G401.6 (cell line): ENCODE results near the gene CMTM4.
"Not testable (repeated sequence)": the region's sequence is repeated elsewhere in the genome, so short reads cannot be mapped to it uniquely, and the experiment has no call there.

Experiments used
- FAIRE-seq: peaks from 2 replicates; lab custom pipeline; 2012; peaks lifted over from hg19 to GRCh38; lab: Jason Lieb, UNC

The CMTM4 gene

GRCh38 chr16:66616169-66616568 is 80.4 kb downstream of the CMTM4 start:
- no peak for FAIRE-seq

DNA sequence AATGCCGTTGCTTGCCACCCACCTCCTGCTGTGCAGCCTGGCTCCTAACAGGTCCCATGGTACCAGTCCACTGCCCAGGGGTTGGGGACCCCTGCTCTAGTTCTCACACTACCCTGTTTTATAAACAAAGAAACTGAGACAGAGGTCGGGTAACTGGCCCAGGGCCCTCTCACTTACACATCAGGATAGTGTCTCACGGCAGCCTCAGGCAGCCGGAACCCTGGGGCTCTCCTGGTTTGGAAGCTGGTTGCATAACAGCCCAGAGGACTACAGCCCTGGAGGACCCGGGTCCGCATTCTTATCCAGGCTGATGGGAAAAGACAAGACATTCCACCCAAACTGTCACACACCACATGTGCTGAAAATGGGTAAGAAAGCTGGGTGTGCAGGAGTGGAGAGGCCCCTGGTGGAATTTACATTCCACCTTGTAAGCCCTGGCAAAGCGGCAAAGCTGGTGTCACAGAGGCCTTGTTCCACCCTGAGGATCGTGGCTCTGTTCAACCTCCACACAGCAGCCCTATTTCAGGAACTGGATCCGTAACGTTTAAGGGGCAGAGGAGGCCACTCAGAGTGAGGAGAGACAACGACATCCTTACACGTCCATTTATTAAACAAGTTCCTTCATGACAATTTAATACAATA is 82.3 kb downstream of the CMTM4 start:
- FAIRE-seq: no peak

GRCh38 chr16:66612422-66612821 is 84.1 kb downstream of the CMTM4 start:
- no peak for FAIRE-seq

- not testable (repeated sequence) for FAIRE-seq
Observed at GRCh38 chr16:66611911-66612310, 84.6 kb downstream of the CMTM4 start.

- FAIRE-seq: no peak
Observed at GRCh38 chr16:66610111-66610820, 86.3 kb downstream of the CMTM4 start.

GRCh38 chr16:66609139-66609510 is 87.4 kb downstream of the CMTM4 start:
- no peak for FAIRE-seq

DNA sequence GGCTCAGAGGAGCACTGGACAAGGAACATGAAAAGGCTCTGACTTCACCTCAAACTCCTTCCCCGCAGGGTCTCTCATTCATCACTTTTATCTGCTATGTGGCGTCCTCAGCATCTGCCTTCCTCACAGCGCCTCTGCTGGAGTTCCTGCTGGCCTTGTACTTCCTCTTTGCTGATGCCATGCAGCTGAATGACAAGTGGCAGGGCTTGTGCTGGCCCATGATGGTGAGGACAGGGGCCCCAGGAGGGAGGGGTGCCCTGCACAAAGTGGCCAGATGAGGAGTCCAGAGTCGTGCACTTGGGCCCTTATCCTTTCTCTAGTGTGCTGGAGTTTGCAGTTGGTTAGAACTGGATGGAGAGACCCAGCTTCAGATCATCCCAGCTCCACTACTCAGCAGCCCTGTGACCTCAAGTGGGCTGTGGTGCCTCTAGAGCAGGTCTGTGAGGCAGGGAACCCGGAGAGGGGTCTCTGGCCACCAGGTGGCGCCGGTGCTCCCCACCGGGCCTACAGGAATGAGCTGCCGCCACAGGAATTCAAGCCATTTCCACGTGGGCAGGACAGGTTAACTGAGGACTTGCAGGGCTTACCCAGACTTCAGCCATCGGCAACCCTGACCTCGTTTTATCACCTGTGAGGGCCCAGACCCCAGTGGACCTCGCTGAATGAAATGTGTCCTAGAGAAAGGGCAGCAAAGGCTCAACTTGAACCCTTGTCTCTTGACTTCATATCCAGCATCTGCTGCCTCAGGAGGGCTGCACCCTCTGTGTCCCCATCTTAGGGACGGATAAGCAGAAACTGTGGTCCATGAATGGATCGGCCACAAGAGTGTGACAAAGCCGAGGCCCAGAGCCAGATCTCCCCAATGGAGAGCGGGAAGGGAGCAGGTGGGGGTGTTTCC is 88.1 kb downstream of the CMTM4 start:
- FAIRE-seq: peak; percentile 89

GRCh38 chr16:66605979-66606751 is 90.4 kb downstream of the CMTM4 start:
- no peak for FAIRE-seq

DNA sequence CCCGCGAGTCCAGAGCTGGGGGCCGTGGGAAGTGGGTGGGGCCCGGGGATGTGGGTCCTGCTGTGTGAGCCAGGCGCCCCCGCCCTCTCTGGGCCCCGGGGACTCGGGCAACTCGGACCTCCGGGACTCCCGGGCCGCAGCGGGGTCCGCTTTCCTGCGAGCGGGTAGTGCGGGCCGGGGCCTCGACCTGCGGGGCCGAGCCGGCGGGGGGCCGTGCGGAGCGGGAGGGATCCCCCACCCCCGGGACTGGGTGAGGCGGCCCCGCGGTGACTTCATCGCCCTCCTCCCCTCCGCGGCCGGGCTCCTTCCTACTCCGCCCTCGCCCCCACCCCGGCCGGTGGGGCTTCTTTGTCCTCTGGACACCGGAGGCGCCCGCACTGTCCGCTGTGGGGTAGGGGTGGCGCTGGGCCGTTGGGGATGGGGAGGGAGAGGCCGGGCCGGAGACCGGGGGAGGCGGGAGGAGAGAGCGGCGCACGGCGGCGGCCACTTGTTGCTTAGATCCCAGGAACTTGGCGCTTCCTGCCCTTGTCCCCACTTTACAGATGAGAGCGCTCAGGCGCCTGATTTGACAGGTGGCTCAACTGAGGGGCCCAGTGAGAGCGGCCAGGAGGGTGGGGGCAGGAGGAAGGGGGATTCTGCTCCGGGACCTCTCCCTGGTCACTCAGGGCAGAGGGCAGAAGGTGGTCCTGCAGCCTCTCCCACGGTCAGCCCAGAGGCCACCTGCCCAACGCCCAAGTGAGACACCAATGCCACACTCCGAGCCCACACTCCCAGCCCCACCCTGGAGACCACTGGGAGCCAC is 91.2 kb downstream of the CMTM4 start:
- FAIRE-seq: no peak

DNA sequence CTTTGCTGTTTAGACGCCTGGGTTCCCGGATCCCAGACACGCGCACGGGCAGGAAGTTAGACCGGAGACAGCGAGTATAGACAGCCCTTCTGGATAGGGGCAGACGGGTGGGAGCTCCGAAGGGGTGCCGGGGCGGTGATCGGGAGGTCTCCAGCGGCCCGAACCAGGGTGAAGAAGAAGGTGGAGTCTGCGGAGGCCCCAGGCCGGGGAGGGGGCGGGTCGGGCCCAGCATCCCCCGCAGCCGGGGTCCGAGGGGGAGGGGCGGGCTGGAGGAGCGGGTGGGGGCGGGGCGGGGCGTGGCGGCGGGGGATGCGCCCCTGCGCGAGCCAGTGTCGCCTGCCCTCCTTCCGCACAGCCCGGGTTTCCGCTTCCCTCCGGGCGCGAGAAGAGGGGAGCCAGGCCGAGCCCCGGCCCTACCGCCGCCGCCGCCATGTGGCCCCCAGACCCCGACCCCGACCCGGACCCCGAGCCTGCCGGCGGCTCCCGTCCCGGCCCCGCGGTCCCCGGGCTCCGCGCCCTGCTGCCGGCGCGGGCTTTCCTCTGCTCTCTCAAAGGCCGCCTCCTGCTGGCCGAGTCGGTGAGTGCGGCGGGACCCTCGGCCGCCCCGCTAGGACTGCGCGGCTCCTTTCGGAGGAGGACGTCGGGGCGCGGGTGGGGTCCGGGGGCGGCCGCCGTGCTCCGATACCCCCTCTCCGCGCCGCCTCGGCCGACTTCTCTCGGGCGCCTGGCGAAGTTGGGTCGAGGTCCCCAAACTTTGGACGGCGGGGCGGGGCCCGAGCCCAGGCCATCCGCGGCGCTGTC is 92.0 kb downstream of the CMTM4 start, which contains the start of gene CMTM3:
CMTM3 (plus strand) TSS at position 329 of the 801 bp plus-strand sequence; CDS start at position 431, 102 bp downstream.
- FAIRE-seq: no peak

- FAIRE-seq: no peak
Observed at GRCh38 chr16:66603537-66604375, 92.8 kb downstream of the CMTM4 start.

DNA sequence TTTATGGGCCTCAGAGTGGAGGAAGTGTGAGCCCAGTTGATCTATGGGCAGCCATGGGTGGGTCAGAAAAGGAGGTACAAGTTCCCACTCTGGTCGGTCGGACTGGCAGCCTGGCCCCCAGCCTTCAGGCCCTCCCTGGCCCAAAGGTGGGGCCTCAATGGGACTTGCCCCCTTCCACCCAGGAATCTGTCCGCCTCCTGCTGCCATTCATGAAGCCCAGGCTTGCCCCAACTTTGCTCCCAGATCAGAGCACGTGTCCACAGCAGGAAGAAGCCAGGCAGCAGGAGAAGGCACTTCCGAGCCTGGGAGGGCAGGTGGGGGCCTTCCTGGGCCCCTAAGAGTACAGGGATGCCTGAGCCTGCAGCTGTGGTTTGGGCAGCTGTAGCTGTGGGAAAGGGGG is 95.1 kb downstream of the CMTM4 start:
- no peak for FAIRE-seq

DNA sequence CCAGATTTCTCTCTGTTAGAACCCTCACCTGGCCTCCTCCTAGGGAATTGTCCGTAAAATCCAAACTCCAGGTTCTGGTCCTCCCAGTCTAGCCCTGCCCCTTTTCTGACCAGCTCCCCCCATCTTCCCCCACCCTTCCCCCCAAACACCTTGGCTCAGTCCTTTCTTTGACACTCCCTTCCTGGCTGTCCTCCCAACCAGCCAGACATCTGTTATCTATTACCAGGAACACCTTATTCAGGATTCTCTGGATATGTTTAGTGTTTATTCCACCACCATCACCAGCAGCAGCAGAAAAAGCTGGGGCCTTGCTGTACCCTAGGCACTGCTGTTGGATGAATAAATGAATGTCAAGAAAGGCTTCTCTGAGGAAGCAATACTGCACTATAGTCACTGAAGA is 96.1 kb downstream of the CMTM4 start:
- no peak for FAIRE-seq

DNA sequence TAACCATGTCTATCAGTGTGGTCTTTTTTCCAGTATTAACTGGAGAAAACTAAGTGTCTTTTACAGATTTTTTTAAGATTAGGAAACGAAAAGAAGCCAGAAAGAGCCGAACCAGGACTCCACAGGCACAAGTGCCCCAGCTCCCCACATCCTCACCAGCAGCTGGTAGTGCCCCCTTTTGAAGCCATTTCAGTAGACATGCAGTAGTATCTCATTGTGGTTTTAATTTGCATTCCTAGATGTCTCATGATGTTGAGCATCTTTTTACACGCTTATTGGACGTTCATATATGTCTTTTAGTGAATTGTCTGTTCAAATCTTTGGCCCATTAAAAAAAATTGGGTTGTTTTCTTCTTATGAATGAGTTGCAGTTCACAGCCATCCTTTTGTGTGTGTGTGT is 96.8 kb downstream of the CMTM4 start:
- FAIRE-seq: no peak

DNA sequence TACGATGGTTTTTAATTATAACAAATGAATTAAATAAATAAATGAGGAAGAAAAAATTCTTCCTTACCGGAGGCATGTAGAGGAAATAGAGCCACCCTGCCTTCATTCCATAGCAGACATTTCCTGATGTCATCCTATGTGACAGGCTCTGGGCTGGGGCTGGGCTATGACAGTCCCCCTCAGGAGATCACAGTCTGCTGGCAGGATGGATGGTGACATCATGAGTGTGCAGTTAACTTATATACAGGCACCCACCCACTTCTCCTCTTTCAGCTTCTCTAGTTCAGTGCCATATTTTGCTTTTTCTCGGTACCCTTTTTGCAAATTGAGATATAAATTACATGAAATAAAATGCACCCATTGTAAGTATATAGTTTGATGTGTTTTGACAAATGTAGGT is 98.4 kb downstream of the CMTM4 start:
- no peak for FAIRE-seq

- FAIRE-seq: no peak
Observed at GRCh38 chr16:66596986-66597848, 99.3 kb downstream of the CMTM4 start.

DNA sequence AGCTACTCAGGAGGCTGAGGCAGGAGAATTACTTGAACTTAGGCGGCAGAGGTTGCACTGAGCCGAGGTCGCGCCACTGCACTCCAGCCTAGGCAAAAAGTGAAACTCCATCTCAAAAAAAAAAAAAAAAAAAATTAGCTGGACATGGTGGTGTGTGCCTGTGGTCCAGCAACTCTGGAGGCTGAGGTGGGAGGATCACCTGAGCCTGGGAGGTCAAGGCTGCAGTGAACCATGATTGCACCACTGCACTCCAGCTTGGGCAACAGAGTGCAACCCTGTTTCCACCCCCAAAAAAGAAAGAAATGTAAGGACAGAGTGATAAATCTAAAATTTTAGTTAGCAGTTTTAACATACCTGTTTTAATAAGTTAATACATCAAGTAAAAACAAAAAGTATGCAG is 100.0 kb downstream of the CMTM4 start:
- not testable (repeated sequence) for FAIRE-seq

- FAIRE-seq: no peak
Observed at GRCh38 chr16:66594739-66595138, 101.8 kb downstream of the CMTM4 start.

- no peak for FAIRE-seq
Observed at GRCh38 chr16:66592814-66593213, 103.7 kb downstream of the CMTM4 start.
